Measurements from ENCODE around the gene CACNG6.

GRCh38 chr19:53983457-53984289 is 7.8 kb upstream of the CACNG6 start:
- TF ChIP-seq POLR2AphosphoS5 (IDR thresholded peaks at IDR 0.05; ENCODE audit: borderline replicate concordance, low read depth, low read length) (no peak), EZH2 (IDR thresholded peaks at IDR 0.05) (no peak), FOXP2 (optimal IDR thresholded peaks at IDR 0.05; ENCODE audit: control extremely low read depth, extremely low read length, insufficient read depth) (no peak)
